ENCODE data around the gene GRIN1.

The GRIN1 gene

GRCh38 chr9:137166380-137167229 is 27.7 kb downstream of the GRIN1 start:
- no peak for DNase-seq

- peak; percentile 8 for DNase-seq
Measured at GRCh38 chr9:137167277-137167746, 28.4 kb downstream of the GRIN1 start.

- DNase-seq, result peak; percentile 75
Measured at GRCh38 chr9:137167747-137168572, 29.0 kb downstream of the GRIN1 start.

DNA sequence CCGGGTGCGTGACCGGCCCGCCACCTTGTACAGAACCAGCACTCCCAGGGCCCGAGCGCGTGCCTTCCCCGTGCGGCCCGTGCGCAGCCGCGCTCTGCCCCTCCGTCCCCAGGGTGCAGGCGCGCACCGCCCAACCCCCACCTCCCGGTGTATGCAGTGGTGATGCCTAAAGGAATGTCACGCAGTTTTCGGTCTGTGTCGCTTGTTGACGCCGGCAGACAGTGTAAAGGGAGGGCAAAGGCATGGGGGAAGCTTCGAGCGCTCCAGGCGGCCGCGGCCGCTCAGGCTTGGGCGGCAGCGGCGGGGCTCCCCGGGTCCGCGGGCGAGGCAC is 29.6 kb downstream of the GRIN1 start:
- DNase-seq, result peak; percentile 66

DNA sequence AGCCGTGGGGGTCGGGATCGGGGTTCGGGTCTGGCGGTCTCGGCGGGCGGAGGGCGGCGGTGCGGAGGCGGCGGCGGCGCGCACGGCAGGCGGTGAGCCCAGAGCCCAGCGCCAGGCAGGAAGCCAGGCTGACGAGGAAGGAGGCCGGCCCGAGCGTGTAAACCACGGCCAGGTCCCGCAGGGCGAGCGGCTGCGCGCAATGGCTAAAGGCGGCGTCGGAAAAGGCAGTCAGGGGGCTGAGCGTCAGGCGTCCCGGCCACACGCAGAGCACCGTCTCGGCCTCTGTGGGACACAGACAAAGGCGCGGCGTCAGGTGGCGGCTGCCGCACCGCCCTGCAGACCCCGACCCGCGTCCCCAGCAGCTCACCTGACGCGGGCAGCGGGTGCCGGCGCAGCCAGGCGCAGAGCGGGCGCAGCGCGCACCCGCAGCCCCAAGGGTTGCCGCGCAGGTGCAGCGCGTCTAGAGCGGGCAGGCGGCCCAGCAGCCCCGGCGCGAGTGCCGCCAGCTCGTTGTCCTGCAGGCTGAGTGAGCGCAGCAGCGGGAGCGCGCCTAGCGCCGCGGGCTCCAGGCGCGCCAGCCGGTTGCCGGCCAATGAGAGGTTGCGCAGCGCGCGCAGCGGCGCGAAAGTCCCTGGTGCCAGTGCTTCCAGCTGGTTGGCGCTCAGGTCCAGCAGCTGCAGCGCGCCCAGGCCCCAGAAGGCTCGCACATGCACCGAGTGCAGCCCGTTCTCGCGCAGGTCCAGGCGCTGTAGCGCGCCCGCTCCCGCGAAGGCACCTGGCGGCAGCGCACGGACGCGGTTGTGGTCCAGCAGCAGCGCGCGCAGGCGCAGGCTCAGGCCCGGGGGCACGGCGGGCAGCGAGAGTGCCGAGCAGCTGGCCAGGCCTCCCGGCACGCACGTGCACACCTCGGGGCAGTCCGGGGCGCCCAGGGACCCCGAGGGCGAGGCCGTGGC is 30.2 kb downstream of the GRIN1 start:
- DNase-seq, result peak; percentile 75

DNA sequence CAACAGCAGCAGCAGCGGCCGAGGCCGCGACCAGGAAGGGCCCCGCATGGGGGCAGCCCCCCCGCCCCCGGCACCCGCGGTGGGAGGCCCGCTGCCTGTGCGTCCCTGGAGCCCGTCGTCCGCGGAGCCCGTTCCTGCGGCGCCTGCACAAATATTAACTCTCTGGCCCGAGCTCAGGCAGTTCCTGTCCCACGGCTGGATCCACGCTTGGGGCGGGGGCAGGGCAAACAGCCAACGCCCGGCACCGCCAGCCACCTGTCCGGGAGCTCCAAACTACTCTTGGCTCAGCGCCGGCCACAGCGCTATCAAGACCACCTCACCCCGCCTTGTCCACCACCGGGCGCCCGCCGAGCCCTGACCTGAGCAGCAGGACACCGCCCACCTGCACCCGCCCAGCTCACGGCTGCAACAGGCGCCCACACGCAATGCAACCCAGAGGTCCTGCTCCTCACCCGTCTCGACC is 31.0 kb downstream of the GRIN1 start, which contains the start of gene LRRC26:
Gene LRRC26, minus strand, starts transcription at position 156 of the 463 bp plus-strand sequence. Its CDS starts 108 bp downstream, at position 48.
- DNase-seq, result no peak

DNA sequence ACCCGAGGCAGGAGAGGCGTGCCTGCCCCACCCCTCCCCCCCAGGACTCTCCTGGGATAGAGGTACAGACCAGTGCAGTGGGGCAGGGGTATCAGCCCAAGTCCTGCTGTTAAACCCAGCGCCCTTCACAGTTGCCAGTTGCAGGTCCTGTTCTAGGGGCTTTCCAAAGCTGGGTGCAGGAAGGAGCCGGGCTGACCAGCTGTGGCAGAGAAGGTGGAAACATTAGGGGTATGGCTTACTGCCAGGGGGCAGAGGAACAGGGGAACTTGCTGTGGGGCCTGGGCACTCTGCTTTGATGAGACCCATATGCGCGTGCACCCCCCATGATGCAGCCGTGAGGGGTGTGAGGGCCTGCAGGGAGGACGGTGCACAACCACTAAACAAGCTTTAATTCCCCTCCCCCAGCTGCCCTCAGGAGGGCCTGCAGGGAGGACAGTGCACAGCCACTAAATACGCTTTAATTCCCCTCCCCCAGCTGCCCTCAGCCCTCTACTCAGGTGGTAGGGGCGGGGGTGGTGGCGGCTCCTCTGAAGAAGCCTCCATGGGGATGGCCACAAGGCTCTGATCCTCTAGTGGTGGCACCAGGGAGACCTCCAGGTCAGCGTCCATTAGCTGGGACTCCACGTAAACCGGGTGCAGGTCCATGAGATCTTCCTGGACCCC is 31.7 kb downstream of the GRIN1 start:
- no peak for DNase-seq

- DNase-seq, result no peak
Measured at GRCh38 chr9:137171149-137171900, 32.4 kb downstream of the GRIN1 start.

- DNase-seq, result no peak
Measured at GRCh38 chr9:137172901-137173795, 34.2 kb downstream of the GRIN1 start.

GRCh38 chr9:137173796-137174664 is 35.1 kb downstream of the GRIN1 start:
- no peak for DNase-seq

DNA sequence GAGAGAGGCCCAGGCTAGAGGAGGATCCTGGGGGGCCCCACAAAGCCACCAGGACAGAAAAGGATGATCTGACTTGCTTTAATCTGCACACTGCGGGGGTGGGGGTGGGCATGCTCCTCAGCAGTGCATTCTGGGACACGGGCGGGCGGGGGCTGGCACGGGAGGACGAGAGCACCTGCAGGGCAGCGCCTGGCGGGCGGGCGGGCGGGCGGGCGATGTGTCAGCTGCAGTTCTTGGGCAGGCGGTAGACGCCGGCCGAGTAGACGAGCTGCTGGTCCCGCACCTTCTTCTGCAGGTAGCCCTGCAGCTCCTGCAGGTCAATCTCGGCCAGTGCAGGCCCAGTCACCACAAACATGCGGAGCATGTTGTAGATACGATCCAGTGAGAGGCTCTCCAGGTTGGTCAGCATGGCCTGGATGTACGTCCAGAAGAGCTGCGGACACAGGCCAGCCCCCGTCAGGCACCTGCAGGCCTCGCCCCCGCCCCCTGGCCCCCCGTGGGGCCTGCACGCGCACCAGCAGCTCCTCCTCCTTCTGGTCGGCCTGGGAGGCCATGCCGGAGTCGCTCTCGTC is 35.9 kb downstream of the GRIN1 start:
- DNase-seq, result no peak

DNA sequence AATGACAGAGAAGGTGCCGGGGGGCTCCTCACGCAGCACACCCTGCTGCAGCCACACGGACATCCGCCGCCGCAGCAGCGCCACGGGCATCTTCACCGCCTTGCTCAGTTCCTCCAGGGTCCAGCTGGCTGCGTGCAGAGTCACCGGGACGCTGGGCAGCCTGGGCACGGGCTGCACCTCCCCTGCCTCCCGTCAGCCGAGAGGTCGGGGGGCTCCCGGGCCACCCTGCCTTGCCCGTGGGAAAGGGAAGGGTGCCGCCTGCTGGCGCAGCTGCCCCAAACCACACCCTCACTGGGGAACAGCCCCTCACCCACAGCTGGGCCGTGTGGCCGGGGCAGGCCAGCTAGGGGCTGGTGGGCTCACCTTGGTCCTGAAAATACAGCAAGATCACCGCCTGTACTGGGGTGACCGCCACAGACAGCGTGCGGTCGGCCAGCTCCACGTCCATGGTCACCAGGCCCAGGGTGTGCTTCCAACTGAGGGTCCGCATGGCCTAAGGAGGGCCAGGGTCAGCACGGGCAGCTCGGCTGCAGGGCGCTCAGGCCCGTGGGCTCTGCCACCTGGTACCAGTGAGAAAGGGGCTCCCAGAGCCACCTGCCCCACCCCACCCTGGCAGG is 36.5 kb downstream of the GRIN1 start:
- no peak for DNase-seq

DNA sequence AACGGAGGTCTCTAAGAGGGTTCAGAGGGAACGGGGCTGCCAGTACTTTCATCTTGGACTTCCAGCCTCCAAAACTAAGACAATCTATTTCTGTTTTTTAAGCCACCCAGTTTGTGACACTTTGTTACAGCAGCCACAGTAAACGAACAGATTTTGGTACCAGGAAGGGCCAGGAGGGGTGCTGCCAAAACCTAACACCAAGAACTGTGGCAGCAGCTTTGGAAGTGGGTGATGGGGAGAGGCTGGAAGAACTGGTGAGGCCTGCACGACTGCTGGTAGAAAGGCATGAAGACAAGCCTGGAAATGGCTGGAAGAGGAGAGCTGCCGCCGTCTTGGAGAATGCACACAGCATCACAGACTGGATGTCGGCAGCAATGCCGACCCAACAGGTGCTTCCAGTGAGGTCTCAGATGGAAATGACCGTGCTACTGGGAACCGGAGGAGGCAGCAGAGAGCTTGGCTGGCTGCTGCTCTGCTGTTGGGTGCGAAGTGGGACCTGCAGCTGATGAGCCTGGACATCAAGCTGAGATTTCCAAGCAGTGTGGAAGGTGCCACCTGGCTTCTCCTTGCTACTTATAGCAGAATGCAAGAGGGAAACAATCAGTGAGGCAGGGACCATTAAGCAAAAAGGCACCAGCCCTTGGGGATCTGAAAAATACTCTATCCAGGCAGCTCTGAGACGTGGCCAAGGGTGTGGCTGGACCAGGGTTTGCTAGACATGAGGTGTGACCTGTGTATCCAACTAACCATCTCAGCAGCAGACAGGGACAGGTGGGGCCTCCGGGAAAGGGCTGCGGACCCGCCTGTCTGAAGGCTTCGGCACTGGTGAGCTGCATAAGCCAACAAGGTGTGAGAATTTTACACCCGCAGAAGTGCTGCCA is 37.6 kb downstream of the GRIN1 start:
- DNase-seq, result no peak

DNA sequence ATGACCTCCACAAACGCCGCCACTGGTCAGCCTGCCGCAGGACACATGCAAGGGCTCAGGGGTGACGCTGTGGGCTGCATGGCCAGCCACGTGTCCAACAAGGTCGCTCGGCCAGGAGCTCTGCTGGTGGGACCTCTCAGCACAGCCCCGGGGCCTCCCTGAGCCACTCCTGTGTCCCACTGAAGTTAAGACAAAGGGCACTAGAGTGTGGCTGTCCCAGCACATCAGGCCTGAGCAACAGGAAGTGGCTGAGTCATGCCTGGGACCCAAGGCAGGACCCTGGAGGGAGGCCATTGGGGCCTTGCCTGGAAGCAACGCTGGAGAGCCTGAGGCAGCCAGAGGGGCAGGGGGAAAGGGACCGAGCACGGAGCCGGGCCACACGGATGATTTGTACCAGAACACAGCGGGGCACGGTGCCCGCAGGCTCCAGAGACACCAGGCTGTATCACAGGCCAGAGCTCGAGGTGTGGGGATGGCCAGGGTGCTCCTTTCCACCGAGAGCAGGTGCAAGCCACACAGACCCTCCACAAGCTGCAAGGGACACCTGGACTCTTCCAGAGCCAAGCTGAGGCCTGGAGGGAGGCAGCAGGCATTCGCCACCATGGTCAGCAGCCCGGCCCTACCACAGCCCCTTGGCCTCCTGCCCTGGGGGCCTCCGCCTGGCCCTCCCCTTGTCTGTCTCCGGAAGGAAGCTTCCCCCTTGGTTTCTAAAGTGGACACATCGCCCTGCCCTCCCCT is 39.4 kb downstream of the GRIN1 start:
- DNase-seq, result no peak

- DNase-seq, result no peak
Measured at GRCh38 chr9:137178939-137179630, 40.1 kb downstream of the GRIN1 start.

- no peak for DNase-seq
Measured at GRCh38 chr9:137179761-137180160, 40.8 kb downstream of the GRIN1 start.
